Ascending aorta (tissue), 2 donors: ENCODE measurements around the gene IGFN1. TPM values are rescaled to one million over a fixed set of nuclear protein-coding genes. Genes with fewer than 3 reads are reported as not detected.

Experiments
- DNase-seq, 2 donors: peaks; one replicate each; pipeline ENCODE4 v3.0.0-alpha.2; 2019; ENCODE audit warnings: low spot score in 2 of 2
- H3K27ac ChIP-seq, 2 donors: fragments of 200-600 bp; sonication (generic); one replicate each; pipeline ENCODE4 v1.5.1; 2016 to 2017; ENCODE audit warnings: mild to moderate bottlenecking in 1 of 2
- H3K27me3 ChIP-seq: fragments of 200-600 bp; sonication (generic); one replicate; pipeline ENCODE4 v1.5.1; 2017
- H3K36me3 ChIP-seq, 2 donors: fragments of 200-600 bp; sonication (generic); one replicate each; pipeline ENCODE4 v1.5.1; 2016
- H3K4me1 ChIP-seq, 2 donors: fragments of 200-600 bp; sonication (generic); one replicate each; pipeline ENCODE4 v1.5.1; 2016 to 2017; ENCODE audit warnings: mild to moderate bottlenecking in 1 of 2
- H3K4me3 ChIP-seq, 2 donors: fragments of 200-600 bp; sonication (generic); one replicate each; pipeline ENCODE4 v1.5.1; 2016 to 2017; ENCODE audit warnings: mild to moderate bottlenecking in 1 of 2
- H3K9me3 ChIP-seq, 2 donors: fragments of 200-600 bp; sonication (generic); one replicate each; pipeline ENCODE4 v1.5.1; 2016
- intact Hi-C: fragments of 100-400 bp; cut with DNase I; formaldehyde crosslinking; loops from one replicate; pipeline ENCODE4 v1.15.1; 2023
- total RNA-seq: library from RNA; depleted of rRNA; stranded (reverse); fragments of >200 nt; gene quantifications from one replicate; pipeline ENCODE4 v1.1.0, GENCODE V29; 2016
- TF ChIP-seq, protein P1 (sequence below), 3 experiments: fragments of 200-600 bp in 2 of 3; fragments of 450-650 bp in 1 of 3; sonication (generic) in 2 of 3; IDR thresholded peaks; one replicate each; pipeline ENCODE4 v1.5.1; 2016 to 2019; ENCODE audit warnings: antibody characterized with exemption in 3 of 3, mild to moderate bottlenecking in 1 of 3, moderate library complexity in 1 of 3

The IGFN1 gene
- total RNA-seq, 1 donor from 2014 or later = not detected

- Histone ChIP-seq H3K9me3 (no peaks in the 10 kb centered on the region), H3K36me3 (no peaks in the 10 kb centered on the region), H3K4me3 (no peak overlapping the region), H3K27me3 (no peaks in the 10 kb centered on the region), H3K27ac (no peak overlapping the region), H3K4me1 (no peaks in the 10 kb centered on the region)
- intact Hi-C loops = no loop called here
- DNase-seq = no peak
- TF ChIP-seq, protein P1, sequence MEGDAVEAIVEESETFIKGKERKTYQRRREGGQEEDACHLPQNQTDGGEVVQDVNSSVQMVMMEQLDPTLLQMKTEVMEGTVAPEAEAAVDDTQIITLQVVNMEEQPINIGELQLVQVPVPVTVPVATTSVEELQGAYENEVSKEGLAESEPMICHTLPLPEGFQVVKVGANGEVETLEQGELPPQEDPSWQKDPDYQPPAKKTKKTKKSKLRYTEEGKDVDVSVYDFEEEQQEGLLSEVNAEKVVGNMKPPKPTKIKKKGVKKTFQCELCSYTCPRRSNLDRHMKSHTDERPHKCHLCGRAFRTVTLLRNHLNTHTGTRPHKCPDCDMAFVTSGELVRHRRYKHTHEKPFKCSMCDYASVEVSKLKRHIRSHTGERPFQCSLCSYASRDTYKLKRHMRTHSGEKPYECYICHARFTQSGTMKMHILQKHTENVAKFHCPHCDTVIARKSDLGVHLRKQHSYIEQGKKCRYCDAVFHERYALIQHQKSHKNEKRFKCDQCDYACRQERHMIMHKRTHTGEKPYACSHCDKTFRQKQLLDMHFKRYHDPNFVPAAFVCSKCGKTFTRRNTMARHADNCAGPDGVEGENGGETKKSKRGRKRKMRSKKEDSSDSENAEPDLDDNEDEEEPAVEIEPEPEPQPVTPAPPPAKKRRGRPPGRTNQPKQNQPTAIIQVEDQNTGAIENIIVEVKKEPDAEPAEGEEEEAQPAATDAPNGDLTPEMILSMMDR (IDR thresholded peaks at IDR 0.05) = no peak
Observed at GRCh38 chr1:201226178-201226514, 35.5 kb downstream of the IGFN1 start.

GRCh38 chr1:201226859-201227488 is 36.4 kb downstream of the IGFN1 start:
- Histone ChIP-seq H3K27ac (no peak overlapping the region), H3K4me3 (no peak overlapping the region), H3K36me3 (no peaks in the 10 kb centered on the region), H3K4me1 (no peaks in the 10 kb centered on the region), H3K27me3 (no peaks in the 10 kb centered on the region), H3K9me3 (no peaks in the 10 kb centered on the region)
- TF ChIP-seq, protein P1 (IDR thresholded peaks at IDR 0.05) = no peak
- intact Hi-C loops = no loop called here
- DNase-seq = peak in 1 of 2 donors; percentile 50

- no peaks in the 10 kb centered on the region for H3K27me3 ChIP-seq
- H3K36me3 ChIP-seq = no peaks in the 10 kb centered on the region
- TF ChIP-seq, protein P1 (IDR thresholded peaks at IDR 0.05) = no peak
- no peak overlapping the region for H3K4me3 ChIP-seq
- H3K9me3 ChIP-seq = no peaks in the 10 kb centered on the region
- DNase-seq = peak in 1 of 2 donors; percentile 45
- no peaks in the 10 kb centered on the region for H3K4me1 ChIP-seq
- intact Hi-C loops = no loop called here
- no peak overlapping the region for H3K27ac ChIP-seq
Observed at GRCh38 chr1:201228011-201228983, 37.7 kb downstream of the IGFN1 start.

GRCh38 chr1:201229095-201229494 is 38.5 kb downstream of the IGFN1 start:
- TF ChIP-seq, protein P1 (IDR thresholded peaks at IDR 0.05) = no peak
- Histone ChIP-seq H3K9me3 (no peaks in the 10 kb centered on the region), H3K4me3 (no peak overlapping the region), H3K36me3 (no peaks in the 10 kb centered on the region), H3K27ac (no peak overlapping the region), H3K27me3 (no peaks in the 10 kb centered on the region), H3K4me1 (no peaks in the 10 kb centered on the region)
- DNase-seq = no peak
- intact Hi-C loops = no loop called here

DNA sequence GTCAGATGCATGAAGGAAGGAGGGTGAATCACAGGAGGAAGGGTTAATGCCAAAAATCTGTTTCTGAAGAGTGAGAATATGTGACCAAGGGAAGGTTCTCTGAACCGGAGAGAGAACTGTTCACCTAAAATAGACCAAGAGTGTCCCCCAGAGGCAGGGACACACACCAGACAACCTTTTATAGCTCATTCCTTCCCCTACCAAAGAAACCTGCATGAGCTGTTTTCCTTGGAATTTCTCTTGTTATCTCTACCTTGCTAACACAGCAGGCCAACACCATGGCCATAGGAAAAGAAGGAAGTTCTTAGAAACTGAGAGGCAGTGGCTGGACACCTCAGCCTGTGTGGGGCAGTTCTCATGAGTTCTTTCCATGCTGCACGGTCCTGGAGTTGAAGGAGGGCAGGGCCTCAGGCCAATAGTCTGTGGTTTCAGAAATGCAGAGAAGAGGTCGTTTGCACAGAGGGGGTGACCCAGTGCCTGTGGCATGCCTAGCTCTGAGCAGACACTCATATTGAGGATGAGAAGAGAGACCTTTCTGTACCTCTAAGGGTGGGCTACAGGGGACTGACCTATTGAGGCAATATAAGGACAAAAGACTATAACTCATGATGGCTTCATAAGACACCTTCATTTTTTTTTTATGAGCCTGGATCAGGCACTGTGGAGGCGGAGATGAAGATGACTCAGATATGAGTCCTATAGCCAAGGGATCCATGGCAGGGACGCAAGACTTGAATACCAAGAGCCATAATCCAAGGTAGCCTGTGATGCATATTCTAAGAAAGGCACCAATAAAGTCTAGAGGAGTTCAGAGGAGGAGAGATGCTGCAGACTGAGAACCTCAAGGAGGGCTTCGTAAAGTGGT is 39.4 kb downstream of the IGFN1 start:
- no peak for DNase-seq
- H3K9me3 ChIP-seq = no peaks in the 10 kb centered on the region
- TF ChIP-seq, protein P1 (IDR thresholded peaks at IDR 0.05) = no peak
- H3K36me3 ChIP-seq = no peaks in the 10 kb centered on the region
- intact Hi-C loops = no loop called here
- H3K4me3 ChIP-seq = no peak overlapping the region
- H3K27ac ChIP-seq = no peak overlapping the region
- H3K27me3 ChIP-seq = no peaks in the 10 kb centered on the region
- no peaks in the 10 kb centered on the region for H3K4me1 ChIP-seq
